ENCODE data around the gene OXNAD1.

The OXNAD1 gene

DNA sequence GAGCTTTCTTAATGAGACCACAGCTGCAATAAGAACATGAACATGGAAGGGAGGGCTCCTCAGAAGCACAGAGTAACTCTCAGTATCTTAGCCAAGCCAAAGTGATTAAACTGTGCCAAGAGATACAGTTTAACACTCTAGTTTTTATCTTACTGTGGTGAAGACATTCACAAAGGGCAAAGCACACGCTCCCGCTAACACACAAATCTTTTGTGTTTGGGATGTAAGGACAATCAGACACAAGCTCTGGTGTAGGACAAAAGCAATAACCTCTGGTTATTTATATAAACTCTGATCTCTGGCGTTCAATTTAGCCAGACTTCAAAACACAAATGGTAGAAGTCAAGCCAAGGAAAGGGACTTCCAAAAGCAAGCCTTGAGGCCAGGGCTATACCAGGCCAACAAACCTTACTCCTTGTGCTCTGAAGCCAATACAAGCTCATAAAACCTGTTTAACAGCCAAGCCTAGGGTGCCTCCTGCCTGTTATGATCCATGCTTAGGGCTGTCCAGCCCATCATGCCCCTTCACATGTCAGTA, 28.1 kb upstream of the OXNAD1 start:
- Histone ChIP-seq H2AFZ (ENCODE audit: low read length) (no peak overlapping the region), H3K27me3 (ENCODE audit: insufficient read depth, low read length, poor library complexity, severe bottlenecking) (no peaks in the 10 kb centered on the region), H3K36me3 (ENCODE audit: insufficient read depth, low read length) (no peaks in the 10 kb centered on the region), H4K20me1 (ENCODE audit: insufficient read depth, low read length, poor library complexity, severe bottlenecking) (no peaks in the 10 kb centered on the region), H3K4me2 (ENCODE audit: low read depth, low read length, poor library complexity, severe bottlenecking) (no peak overlapping the region), H3K79me2 (ENCODE audit: insufficient read depth, low read length) (no peaks in the 10 kb centered on the region), H3F3A (ENCODE audit: low read depth) (no peaks in the 10 kb centered on the region), H3K9me2 (replicated peaks; ENCODE audit: low read depth, low read length) (no peaks in the 10 kb centered on the region), H3K9me3 (ENCODE audit: insufficient read depth, low read depth, low read length) (no peaks in the 10 kb centered on the region), H3K4me1 (ENCODE audit: insufficient read depth, low read length, poor library complexity, severe bottlenecking) (no peaks in the 10 kb centered on the region), H3K9ac (ENCODE audit: low read depth, low read length, poor library complexity, severe bottlenecking) (no peak overlapping the region), H3K4me3 (ENCODE audit: low read length, poor library complexity, severe bottlenecking) (no peak overlapping the region)
- TF ChIP-seq EZH2phosphoT487 (IDR thresholded peaks at IDR 0.05; ENCODE audit: borderline replicate concordance): no peak
- TF ChIP-seq, protein P1, sequence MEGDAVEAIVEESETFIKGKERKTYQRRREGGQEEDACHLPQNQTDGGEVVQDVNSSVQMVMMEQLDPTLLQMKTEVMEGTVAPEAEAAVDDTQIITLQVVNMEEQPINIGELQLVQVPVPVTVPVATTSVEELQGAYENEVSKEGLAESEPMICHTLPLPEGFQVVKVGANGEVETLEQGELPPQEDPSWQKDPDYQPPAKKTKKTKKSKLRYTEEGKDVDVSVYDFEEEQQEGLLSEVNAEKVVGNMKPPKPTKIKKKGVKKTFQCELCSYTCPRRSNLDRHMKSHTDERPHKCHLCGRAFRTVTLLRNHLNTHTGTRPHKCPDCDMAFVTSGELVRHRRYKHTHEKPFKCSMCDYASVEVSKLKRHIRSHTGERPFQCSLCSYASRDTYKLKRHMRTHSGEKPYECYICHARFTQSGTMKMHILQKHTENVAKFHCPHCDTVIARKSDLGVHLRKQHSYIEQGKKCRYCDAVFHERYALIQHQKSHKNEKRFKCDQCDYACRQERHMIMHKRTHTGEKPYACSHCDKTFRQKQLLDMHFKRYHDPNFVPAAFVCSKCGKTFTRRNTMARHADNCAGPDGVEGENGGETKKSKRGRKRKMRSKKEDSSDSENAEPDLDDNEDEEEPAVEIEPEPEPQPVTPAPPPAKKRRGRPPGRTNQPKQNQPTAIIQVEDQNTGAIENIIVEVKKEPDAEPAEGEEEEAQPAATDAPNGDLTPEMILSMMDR (conservative IDR thresholded peaks at IDR 0.05; ENCODE audit: low read length): no peak

DNA sequence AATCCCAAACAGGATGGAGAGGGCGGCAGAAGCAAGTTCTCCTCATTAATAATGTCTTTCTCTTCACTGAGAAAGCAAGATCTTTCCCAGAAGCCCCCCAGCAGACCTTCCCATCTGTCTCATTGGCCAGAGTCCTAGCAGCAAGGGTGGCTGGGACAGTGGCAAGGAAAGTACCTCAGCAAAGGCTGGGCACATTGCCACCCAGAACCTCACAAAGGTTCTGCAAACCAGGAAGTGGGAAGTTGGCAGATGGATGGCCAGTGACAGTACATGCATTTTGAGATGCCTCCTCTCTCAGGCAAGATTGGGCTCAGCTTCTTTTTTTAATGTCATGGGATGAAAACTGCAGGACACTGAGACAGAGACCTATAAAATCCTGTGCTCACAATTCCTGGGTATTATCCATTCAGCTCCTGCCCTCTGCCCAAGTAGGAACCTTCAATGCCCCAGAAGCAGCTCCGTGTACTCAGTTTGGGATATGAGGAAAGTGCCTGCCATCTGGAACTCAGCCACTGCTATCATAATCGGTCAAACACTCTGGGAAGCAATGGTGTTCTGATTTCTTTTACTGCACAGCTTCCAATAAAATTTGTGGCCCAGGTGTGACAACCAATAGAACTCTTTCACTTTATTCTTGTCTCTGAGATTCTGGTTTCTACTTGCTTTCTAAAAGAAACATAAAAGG, 25.8 kb upstream of the OXNAD1 start:
- no peaks in the 10 kb centered on the region for H3K79me2 ChIP-seq (ENCODE audit: insufficient read depth, low read length)
- no peak overlapping the region for H3K4me2 ChIP-seq (ENCODE audit: low read depth, low read length, poor library complexity, severe bottlenecking)
- H2AFZ ChIP-seq (ENCODE audit: low read length): peak overlapping the region; percentile 51; the same call in 1 of the 2 replicates
- no peak for TF ChIP-seq EZH2phosphoT487 (IDR thresholded peaks at IDR 0.05; ENCODE audit: borderline replicate concordance)
- TF ChIP-seq, protein P1 (conservative IDR thresholded peaks at IDR 0.05; ENCODE audit: low read length): no peak
- H3K4me3 ChIP-seq (ENCODE audit: low read length, poor library complexity, severe bottlenecking): no peak overlapping the region
- no peaks in the 10 kb centered on the region for H3K27me3 ChIP-seq (ENCODE audit: insufficient read depth, low read length, poor library complexity, severe bottlenecking)
- H3F3A ChIP-seq (ENCODE audit: low read depth): no peaks in the 10 kb centered on the region
- H3K36me3 ChIP-seq (ENCODE audit: insufficient read depth, low read length): no peaks in the 10 kb centered on the region
- no peaks in the 10 kb centered on the region for H3K9me3 ChIP-seq (ENCODE audit: insufficient read depth, low read depth, low read length)
- H3K9me2 ChIP-seq (replicated peaks; ENCODE audit: low read depth, low read length): no peaks in the 10 kb centered on the region
- H3K9ac ChIP-seq (ENCODE audit: low read depth, low read length, poor library complexity, severe bottlenecking): no peak overlapping the region
- H4K20me1 ChIP-seq (ENCODE audit: insufficient read depth, low read length, poor library complexity, severe bottlenecking): no peaks in the 10 kb centered on the region
- H3K4me1 ChIP-seq (ENCODE audit: insufficient read depth, low read length, poor library complexity, severe bottlenecking): no peaks in the 10 kb centered on the region

DNA sequence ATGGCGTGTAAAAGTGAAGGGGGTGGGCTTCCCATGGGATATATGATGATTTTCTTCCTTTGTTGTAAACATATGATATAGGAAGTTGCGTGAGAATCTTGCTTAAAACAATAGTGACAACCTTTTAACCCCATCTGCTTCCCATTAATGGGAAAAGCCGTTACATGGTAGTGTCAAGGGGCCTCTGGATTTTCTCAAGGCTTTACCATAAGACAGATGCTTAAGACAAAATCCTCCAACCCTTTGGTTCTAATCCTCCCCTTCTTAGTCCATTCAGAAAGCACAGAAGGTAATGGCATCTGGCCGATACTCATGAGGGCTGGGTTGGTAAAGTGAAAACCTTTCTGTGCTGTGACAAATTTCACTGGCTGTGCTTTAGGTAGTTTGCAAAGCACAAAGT, 25.2 kb upstream of the OXNAD1 start:
- H3K79me2 ChIP-seq (ENCODE audit: insufficient read depth, low read length): no peaks in the 10 kb centered on the region
- TF ChIP-seq, protein P1 (conservative IDR thresholded peaks at IDR 0.05; ENCODE audit: low read length): no peak
- TF ChIP-seq EZH2phosphoT487 (IDR thresholded peaks at IDR 0.05; ENCODE audit: borderline replicate concordance): no peak
- no peaks in the 10 kb centered on the region for H3F3A ChIP-seq (ENCODE audit: low read depth)
- H3K4me1 ChIP-seq (ENCODE audit: insufficient read depth, low read length, poor library complexity, severe bottlenecking): no peaks in the 10 kb centered on the region
- H3K9me2 ChIP-seq (replicated peaks; ENCODE audit: low read depth, low read length): no peaks in the 10 kb centered on the region
- no peaks in the 10 kb centered on the region for H3K9me3 ChIP-seq (ENCODE audit: insufficient read depth, low read depth, low read length)
- no peaks in the 10 kb centered on the region for H3K27me3 ChIP-seq (ENCODE audit: insufficient read depth, low read length, poor library complexity, severe bottlenecking)
- no peak overlapping the region for H2AFZ ChIP-seq (ENCODE audit: low read length)
- no peak overlapping the region for H3K4me2 ChIP-seq (ENCODE audit: low read depth, low read length, poor library complexity, severe bottlenecking)
- H4K20me1 ChIP-seq (ENCODE audit: insufficient read depth, low read length, poor library complexity, severe bottlenecking): no peaks in the 10 kb centered on the region
- no peaks in the 10 kb centered on the region for H3K36me3 ChIP-seq (ENCODE audit: insufficient read depth, low read length)
- no peak overlapping the region for H3K9ac ChIP-seq (ENCODE audit: low read depth, low read length, poor library complexity, severe bottlenecking)
- H3K4me3 ChIP-seq (ENCODE audit: low read length, poor library complexity, severe bottlenecking): no peak overlapping the region
